HepG2 (cell line): Measurements from ENCODE around the gene ST6GALNAC6. TPM values are rescaled to one million over a fixed set of nuclear protein-coding genes. Genes with fewer than 3 reads are reported as not detected.

Experiments
- BORCS8-MEF2B ChIP-seq: sonication (generic); formaldehyde crosslinking; IDR thresholded peaks from 2 replicates; pipeline ENCODE4 v1.8.0; 2022; ENCODE audit warnings: mild to moderate bottlenecking, missing genetic modification reagents
- CAMTA2 ChIP-seq: sonication (generic); formaldehyde crosslinking; IDR thresholded peaks from 2 replicates; pipeline ENCODE4 v1.4.0; 2020; ENCODE audit warnings: mild to moderate bottlenecking, missing genetic modification reagents, borderline replicate concordance
- EP300 ChIP-seq, 3 experiments: sonication (generic) in 1 of 3; formaldehyde crosslinking in 1 of 3; IDR thresholded peaks; 2 replicates each; pipeline versions ENCODE4 v1.5.1 to v1.6.1; 2011 to 2020; ENCODE audit warnings: low read depth in 2 of 3, low read length in 2 of 3, borderline replicate concordance in 1 of 3, improper control_type of control experiment in 1 of 3, mild to moderate bottlenecking in 1 of 3, missing genetic modification reagents in 1 of 3, moderate library complexity in 1 of 3
- HOXA5 ChIP-seq: sonication (generic); formaldehyde crosslinking; IDR thresholded peaks from 2 replicates; pipeline ENCODE4 v1.4.0; 2020; ENCODE audit warnings: missing genetic modification reagents
- KLF6 ChIP-seq: IDR thresholded peaks from 2 replicates; pipeline ENCODE4 v1.8.0; 2016; ENCODE audit warnings: missing biosample characterization, missing genetic modification reagents
- MXD1 ChIP-seq: sonication (generic); formaldehyde crosslinking; IDR thresholded peaks from 2 replicates; pipeline ENCODE4 v1.4.0; 2020; ENCODE audit warnings: mild to moderate bottlenecking, missing genetic modification reagents
- PHB2 ChIP-seq: fragments of 450-650 bp; IDR thresholded peaks from 2 replicates; pipeline ENCODE4 v1.6.1; 2018; ENCODE audit not compliant: partially characterized antibody
- RORA ChIP-seq: sonication (generic); formaldehyde crosslinking; IDR thresholded peaks from 2 replicates; pipeline ENCODE4 v1.5.0; 2020; ENCODE audit warnings: mild to moderate bottlenecking, missing genetic modification reagents, moderate library complexity
- SMAD3 ChIP-seq: sonication (generic); formaldehyde crosslinking; IDR thresholded peaks from 2 replicates; pipeline ENCODE4 v1.4.0; 2020; ENCODE audit warnings: missing genetic modification reagents
- TAF15 ChIP-seq: fragments of 200-400 bp; formaldehyde crosslinking; IDR thresholded peaks from one replicate; pipeline ENCODE4 v1.6.1; 2018; ENCODE audit warnings: mild to moderate bottlenecking, low read depth, low read length; ENCODE audit not compliant: poor library complexity, severe bottlenecking
- ZBTB25 ChIP-seq: IDR thresholded peaks from 2 replicates; pipeline ENCODE4 v1.6.1; 2018; ENCODE audit warnings: missing genetic modification reagents
- ZNF160 ChIP-seq: sonication (generic); formaldehyde crosslinking; IDR thresholded peaks from 2 replicates; pipeline ENCODE4 v1.8.0; 2022; ENCODE audit warnings: mild to moderate bottlenecking, inconsistent platforms, missing genetic modification reagents
- ZNF619 ChIP-seq: sonication (generic); formaldehyde crosslinking; IDR thresholded peaks from 2 replicates; pipeline ENCODE4 v1.4.0; 2020; ENCODE audit warnings: mild to moderate bottlenecking, missing genetic modification reagents
- ZNF629 ChIP-seq: sonication (generic); formaldehyde crosslinking; conservative IDR thresholded peaks from 2 replicates; pipeline ENCODE4 v1.5.0; 2020; ENCODE audit warnings: missing genetic modification reagents
- ZSCAN31 ChIP-seq: sonication (generic); formaldehyde crosslinking; IDR thresholded peaks from 2 replicates; pipeline ENCODE4 v1.5.0; 2020; ENCODE audit warnings: low read depth, mild to moderate bottlenecking, missing genetic modification reagents
- polyA plus RNA-seq, 8 experiments: library from polyadenylated mRNA; depleted of rRNA in 3 of 8; stranded (reverse) in 7 of 8; unstranded in 1 of 8; fragments of >200 nt; fragmentation: Illumina TruSeq in 4 of 8; extraction: Trizol in 4 of 8; gene quantifications; 2 replicates each; pipeline versions ENCODE4 v1.2.1 to v1.2.3, GENCODE V29; 2011 to 2016; ENCODE audit warnings: low read depth in 4 of 8, missing spikeins in 1 of 8, mixed read lengths in 1 of 8; ENCODE audit not compliant: insufficient read depth in 1 of 8
- total RNA-seq, 5 experiments: library from RNA; depleted of rRNA; stranded (reverse); fragments of >200 nt; fragmentation: Illumina TruSeq; extraction: Trizol; gene quantifications; 2 replicates each; pipeline ENCODE4 v1.2.3, GENCODE V29; 2016; ENCODE audit warnings: low read depth in 1 of 5
- TF ChIP-seq, protein P1 (sequence below): IDR thresholded peaks from 2 replicates; pipeline ENCODE4 v1.6.1; 2016; ENCODE audit warnings: mild to moderate bottlenecking
- TF ChIP-seq, protein P2 (sequence below): sonication (generic); formaldehyde crosslinking; IDR thresholded peaks from 2 replicates; pipeline ENCODE4 v1.9.0; 2022; ENCODE audit warnings: missing genetic modification reagents, mild to moderate bottlenecking, borderline replicate concordance
- TF ChIP-seq, protein P3 (sequence below): sonication (generic); formaldehyde crosslinking; IDR thresholded peaks from 2 replicates; pipeline ENCODE4 v1.4.0; 2020; ENCODE audit warnings: missing genetic modification reagents
- TF ChIP-seq, protein P4 (sequence below): sonication (generic); formaldehyde crosslinking; IDR thresholded peaks from 2 replicates; pipeline ENCODE4 v1.4.0; 2020; ENCODE audit warnings: missing genetic modification reagents, borderline replicate concordance

The ST6GALNAC6 gene
- total and polyA plus RNA-seq, 2 of the 13 experiments (the other 11 are each of a cell fraction or from before 2014, with no cell fraction given), result 18.5 to 65.4 TPM

GRCh38 chr9:127937388-127938297 is 38.2 kb upstream of the ST6GALNAC6 start, which contains the start of gene DPM2 (continued):
- no peak for TF ChIP-seq EP300 (IDR thresholded peaks at IDR 0.05; ENCODE audit: low read depth in 2 of 2, low read length in 2 of 2)
- no peak for TF ChIP-seq EP300 (CRISPR knock-in tag; IDR thresholded peaks at IDR 0.05; ENCODE audit: borderline replicate concordance)
- TF ChIP-seq CAMTA2 (CRISPR knock-in tag), result no peak; the same call in 1 of the 2 replicates
- peak; percentile 60 for TF ChIP-seq ZSCAN31 (CRISPR knock-in tag)
- TF ChIP-seq, protein P1, sequence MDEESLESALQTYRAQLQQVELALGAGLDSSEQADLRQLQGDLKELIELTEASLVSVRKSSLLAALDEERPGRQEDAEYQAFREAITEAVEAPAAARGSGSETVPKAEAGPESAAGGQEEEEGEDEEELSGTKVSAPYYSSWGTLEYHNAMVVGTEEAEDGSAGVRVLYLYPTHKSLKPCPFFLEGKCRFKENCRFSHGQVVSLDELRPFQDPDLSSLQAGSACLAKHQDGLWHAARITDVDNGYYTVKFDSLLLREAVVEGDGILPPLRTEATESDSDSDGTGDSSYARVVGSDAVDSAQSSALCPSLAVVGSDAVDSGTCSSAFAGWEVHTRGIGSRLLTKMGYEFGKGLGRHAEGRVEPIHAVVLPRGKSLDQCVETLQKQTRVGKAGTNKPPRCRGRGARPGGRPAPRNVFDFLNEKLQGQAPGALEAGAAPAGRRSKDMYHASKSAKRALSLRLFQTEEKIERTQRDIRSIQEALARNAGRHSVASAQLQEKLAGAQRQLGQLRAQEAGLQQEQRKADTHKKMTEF, result peak; percentile 61; the same call in 1 of the 2 replicates
- TF ChIP-seq HOXA5 (CRISPR knock-in tag), result no peak
- TF ChIP-seq, protein P2, sequence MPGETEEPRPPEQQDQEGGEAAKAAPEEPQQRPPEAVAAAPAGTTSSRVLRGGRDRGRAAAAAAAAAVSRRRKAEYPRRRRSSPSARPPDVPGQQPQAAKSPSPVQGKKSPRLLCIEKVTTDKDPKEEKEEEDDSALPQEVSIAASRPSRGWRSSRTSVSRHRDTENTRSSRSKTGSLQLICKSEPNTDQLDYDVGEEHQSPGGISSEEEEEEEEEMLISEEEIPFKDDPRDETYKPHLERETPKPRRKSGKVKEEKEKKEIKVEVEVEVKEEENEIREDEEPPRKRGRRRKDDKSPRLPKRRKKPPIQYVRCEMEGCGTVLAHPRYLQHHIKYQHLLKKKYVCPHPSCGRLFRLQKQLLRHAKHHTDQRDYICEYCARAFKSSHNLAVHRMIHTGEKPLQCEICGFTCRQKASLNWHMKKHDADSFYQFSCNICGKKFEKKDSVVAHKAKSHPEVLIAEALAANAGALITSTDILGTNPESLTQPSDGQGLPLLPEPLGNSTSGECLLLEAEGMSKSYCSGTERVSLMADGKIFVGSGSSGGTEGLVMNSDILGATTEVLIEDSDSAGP (CRISPR knock-in tag), result peak; percentile 64; the same call in 1 of the 2 replicates
- no peak for TF ChIP-seq ZBTB25 (CRISPR knock-in tag)
- no peak for TF ChIP-seq ZNF160 (CRISPR knock-in tag)
- TF ChIP-seq PHB2, result no peak
- TF ChIP-seq, protein P3, sequence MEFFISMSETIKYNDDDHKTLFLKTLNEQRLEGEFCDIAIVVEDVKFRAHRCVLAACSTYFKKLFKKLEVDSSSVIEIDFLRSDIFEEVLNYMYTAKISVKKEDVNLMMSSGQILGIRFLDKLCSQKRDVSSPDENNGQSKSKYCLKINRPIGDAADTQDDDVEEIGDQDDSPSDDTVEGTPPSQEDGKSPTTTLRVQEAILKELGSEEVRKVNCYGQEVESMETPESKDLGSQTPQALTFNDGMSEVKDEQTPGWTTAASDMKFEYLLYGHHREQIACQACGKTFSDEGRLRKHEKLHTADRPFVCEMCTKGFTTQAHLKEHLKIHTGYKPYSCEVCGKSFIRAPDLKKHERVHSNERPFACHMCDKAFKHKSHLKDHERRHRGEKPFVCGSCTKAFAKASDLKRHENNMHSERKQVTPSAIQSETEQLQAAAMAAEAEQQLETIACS (CRISPR knock-in tag), result no peak
- no peak for TF ChIP-seq SMAD3 (CRISPR knock-in tag)
- no peak for TF ChIP-seq RORA (CRISPR knock-in tag)
- TF ChIP-seq BORCS8-MEF2B (CRISPR knock-in tag), result no peak
- TF ChIP-seq ZNF629 (CRISPR knock-in tag), result peak; percentile 92
- TF ChIP-seq TAF15, result no peak
- TF ChIP-seq, protein P4, sequence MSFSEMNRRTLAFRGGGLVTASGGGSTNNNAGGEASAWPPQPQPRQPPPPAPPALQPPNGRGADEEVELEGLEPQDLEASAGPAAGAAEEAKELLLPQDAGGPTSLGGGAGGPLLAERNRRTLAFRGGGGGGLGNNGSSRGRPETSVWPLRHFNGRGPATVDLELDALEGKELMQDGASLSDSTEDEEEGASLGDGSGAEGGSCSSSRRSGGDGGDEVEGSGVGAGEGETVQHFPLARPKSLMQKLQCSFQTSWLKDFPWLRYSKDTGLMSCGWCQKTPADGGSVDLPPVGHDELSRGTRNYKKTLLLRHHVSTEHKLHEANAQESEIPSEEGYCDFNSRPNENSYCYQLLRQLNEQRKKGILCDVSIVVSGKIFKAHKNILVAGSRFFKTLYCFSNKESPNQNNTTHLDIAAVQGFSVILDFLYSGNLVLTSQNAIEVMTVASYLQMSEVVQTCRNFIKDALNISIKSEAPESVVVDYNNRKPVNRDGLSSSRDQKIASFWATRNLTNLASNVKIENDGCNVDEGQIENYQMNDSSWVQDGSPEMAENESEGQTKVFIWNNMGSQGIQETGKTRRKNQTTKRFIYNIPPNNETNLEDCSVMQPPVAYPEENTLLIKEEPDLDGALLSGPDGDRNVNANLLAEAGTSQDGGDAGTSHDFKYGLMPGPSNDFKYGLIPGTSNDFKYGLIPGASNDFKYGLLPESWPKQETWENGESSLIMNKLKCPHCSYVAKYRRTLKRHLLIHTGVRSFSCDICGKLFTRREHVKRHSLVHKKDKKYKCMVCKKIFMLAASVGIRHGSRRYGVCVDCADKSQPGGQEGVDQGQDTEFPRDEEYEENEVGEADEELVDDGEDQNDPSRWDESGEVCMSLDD (CRISPR knock-in tag), result no peak
- no peak; the same call in 1 of the 2 replicates for TF ChIP-seq ZNF619 (CRISPR knock-in tag)
- TF ChIP-seq MXD1 (CRISPR knock-in tag), result no peak; the same call in 1 of the 2 replicates
- TF ChIP-seq KLF6 (CRISPR knock-in tag), result peak; percentile 53; the same call in 1 of the 2 replicates
